HCT116 (cell line): ENCODE measurements around the gene MEGF10.

Experiments
- CEBPB ChIP-seq: IDR thresholded peaks from 2 replicates; pipeline ENCODE4 v1.6.1; 2012; ENCODE audit warnings: low read depth
- EZH2 ChIP-seq: fragments of 200-600 bp; sonication (generic); IDR thresholded peaks from 2 replicates; pipeline ENCODE4 v1.6.1; 2017; ENCODE audit warnings: antibody characterized with exemption, mixed run types
- POLR2A ChIP-seq: IDR thresholded peaks from 2 replicates; pipeline ENCODE4 v1.7.0; 2011; ENCODE audit warnings: borderline replicate concordance; ENCODE audit not compliant: insufficient read depth, insufficient read length; ENCODE audit errors: extremely low read depth
- POLR2AphosphoS5 ChIP-seq: IDR thresholded peaks from 2 replicates; pipeline ENCODE4 v1.6.1; 2011; ENCODE audit warnings: mild to moderate bottlenecking, low read depth, low read length, moderate library complexity
- TF ChIP-seq, protein P1 (sequence below): IDR thresholded peaks from 2 replicates; pipeline ENCODE4 v1.6.1; 2011; ENCODE audit warnings: mild to moderate bottlenecking, low read length, moderate library complexity; ENCODE audit not compliant: insufficient replicate concordance; ENCODE audit errors: extremely low read depth
- TF ChIP-seq, protein P2 (sequence below), 3 experiments: fragments of 200-600 bp in 1 of 3; sonication (generic) in 1 of 3; IDR thresholded peaks in 2 of 3; conservative IDR thresholded peaks in 1 of 3; 2 replicates each; pipeline ENCODE4 v1.5.1; 2012 to 2017; ENCODE audit warnings: low read depth in 2 of 3, low read length in 2 of 3, antibody characterized with exemption in 1 of 3, borderline replicate concordance in 1 of 3, control low read depth in 1 of 3, mild to moderate bottlenecking in 1 of 3, mixed read lengths in 1 of 3, mixed run types in 1 of 3, moderate library complexity in 1 of 3; ENCODE audit not compliant: insufficient read depth in 1 of 3
- TF ChIP-seq, protein P3 (sequence below): IDR thresholded peaks from 2 replicates; pipeline ENCODE4 v1.6.1; 2012; ENCODE audit warnings: low read depth

DNA sequence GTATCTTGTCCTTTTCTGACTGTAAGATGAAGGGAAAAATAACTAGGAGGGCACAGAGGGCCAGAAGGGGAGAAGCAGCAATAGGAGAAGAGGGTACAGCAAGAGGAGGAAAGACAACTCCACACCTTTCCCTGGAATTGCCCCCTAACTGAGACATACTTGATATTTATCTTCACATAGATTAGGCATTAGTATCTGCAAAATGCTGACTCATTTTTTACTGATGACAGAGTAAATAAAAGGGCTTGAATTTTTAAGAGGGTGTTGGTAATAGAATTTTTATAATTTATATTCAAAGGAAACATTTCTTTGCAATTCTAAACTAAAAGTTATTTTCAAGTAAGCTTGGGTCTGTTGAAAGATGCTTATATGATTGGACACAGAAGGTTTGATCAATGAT is 140.0 kb downstream of the MEGF10 start:
- TF ChIP-seq, protein P1, sequence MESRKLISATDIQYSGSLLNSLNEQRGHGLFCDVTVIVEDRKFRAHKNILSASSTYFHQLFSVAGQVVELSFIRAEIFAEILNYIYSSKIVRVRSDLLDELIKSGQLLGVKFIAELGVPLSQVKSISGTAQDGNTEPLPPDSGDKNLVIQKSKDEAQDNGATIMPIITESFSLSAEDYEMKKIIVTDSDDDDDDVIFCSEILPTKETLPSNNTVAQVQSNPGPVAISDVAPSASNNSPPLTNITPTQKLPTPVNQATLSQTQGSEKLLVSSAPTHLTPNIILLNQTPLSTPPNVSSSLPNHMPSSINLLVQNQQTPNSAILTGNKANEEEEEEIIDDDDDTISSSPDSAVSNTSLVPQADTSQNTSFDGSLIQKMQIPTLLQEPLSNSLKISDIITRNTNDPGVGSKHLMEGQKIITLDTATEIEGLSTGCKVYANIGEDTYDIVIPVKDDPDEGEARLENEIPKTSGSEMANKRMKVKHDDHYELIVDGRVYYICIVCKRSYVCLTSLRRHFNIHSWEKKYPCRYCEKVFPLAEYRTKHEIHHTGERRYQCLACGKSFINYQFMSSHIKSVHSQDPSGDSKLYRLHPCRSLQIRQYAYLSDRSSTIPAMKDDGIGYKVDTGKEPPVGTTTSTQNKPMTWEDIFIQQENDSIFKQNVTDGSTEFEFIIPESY, result no peak
- TF ChIP-seq, protein P2, sequence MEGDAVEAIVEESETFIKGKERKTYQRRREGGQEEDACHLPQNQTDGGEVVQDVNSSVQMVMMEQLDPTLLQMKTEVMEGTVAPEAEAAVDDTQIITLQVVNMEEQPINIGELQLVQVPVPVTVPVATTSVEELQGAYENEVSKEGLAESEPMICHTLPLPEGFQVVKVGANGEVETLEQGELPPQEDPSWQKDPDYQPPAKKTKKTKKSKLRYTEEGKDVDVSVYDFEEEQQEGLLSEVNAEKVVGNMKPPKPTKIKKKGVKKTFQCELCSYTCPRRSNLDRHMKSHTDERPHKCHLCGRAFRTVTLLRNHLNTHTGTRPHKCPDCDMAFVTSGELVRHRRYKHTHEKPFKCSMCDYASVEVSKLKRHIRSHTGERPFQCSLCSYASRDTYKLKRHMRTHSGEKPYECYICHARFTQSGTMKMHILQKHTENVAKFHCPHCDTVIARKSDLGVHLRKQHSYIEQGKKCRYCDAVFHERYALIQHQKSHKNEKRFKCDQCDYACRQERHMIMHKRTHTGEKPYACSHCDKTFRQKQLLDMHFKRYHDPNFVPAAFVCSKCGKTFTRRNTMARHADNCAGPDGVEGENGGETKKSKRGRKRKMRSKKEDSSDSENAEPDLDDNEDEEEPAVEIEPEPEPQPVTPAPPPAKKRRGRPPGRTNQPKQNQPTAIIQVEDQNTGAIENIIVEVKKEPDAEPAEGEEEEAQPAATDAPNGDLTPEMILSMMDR (IDR thresholded peaks at IDR 0.05 in 2 of 3, conservative IDR thresholded peaks at IDR 0.05 in 1 of 3; ENCODE audit: borderline replicate concordance in 1 of 3, insufficient read depth in 1 of 3, low read depth in 2 of 3, low read length in 2 of 3), result no peak
- TF ChIP-seq POLR2A, result no peak
- TF ChIP-seq CEBPB, result no peak
- TF ChIP-seq EZH2, result no peak
- TF ChIP-seq, protein P3, sequence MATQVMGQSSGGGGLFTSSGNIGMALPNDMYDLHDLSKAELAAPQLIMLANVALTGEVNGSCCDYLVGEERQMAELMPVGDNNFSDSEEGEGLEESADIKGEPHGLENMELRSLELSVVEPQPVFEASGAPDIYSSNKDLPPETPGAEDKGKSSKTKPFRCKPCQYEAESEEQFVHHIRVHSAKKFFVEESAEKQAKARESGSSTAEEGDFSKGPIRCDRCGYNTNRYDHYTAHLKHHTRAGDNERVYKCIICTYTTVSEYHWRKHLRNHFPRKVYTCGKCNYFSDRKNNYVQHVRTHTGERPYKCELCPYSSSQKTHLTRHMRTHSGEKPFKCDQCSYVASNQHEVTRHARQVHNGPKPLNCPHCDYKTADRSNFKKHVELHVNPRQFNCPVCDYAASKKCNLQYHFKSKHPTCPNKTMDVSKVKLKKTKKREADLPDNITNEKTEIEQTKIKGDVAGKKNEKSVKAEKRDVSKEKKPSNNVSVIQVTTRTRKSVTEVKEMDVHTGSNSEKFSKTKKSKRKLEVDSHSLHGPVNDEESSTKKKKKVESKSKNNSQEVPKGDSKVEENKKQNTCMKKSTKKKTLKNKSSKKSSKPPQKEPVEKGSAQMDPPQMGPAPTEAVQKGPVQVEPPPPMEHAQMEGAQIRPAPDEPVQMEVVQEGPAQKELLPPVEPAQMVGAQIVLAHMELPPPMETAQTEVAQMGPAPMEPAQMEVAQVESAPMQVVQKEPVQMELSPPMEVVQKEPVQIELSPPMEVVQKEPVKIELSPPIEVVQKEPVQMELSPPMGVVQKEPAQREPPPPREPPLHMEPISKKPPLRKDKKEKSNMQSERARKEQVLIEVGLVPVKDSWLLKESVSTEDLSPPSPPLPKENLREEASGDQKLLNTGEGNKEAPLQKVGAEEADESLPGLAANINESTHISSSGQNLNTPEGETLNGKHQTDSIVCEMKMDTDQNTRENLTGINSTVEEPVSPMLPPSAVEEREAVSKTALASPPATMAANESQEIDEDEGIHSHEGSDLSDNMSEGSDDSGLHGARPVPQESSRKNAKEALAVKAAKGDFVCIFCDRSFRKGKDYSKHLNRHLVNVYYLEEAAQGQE, result no peak
- TF ChIP-seq POLR2AphosphoS5, result no peak
